ENCODE results near the gene UCN2. TPM values are rescaled to one million over a fixed set of nuclear protein-coding genes. Genes with fewer than 3 reads are reported as not detected.

Gene UCN2
- total RNA-seq, 1 donor from 2014 or later, result not detected

- DNase-seq (ENCODE audit: low spot score), result no peak
These were observed 27.9 kb upstream of the UCN2 start for GRCh38 chr3:48591436-48591835.

- no peak for DNase-seq (ENCODE audit: low spot score)
These were observed 24.6 kb upstream of the UCN2 start for GRCh38 chr3:48588230-48588629.

GRCh38 chr3:48587686-48588085 lies 24.1 kb upstream of the UCN2 start:
- DNase-seq (ENCODE audit: low spot score), result no peak

- DNase-seq (ENCODE audit: low spot score), result no peak
These were observed 21.8 kb upstream of the UCN2 start for GRCh38 chr3:48585411-48585810.

GRCh38 chr3:48584836-48585235 lies 21.3 kb upstream of the UCN2 start:
- no peak for DNase-seq (ENCODE audit: low spot score)

GRCh38 chr3:48581621-48582481 lies 18.3 kb upstream of the UCN2 start:
- DNase-seq (ENCODE audit: low spot score), result no peak

GRCh38 chr3:48576647-48577046 lies 13.1 kb upstream of the UCN2 start:
- no peak for DNase-seq (ENCODE audit: low spot score)

GRCh38 chr3:48575366-48575765 lies 11.8 kb upstream of the UCN2 start:
- no peak for DNase-seq (ENCODE audit: low spot score)

- DNase-seq (ENCODE audit: low spot score), result no peak
These were observed 10.5 kb upstream of the UCN2 start for GRCh38 chr3:48573973-48574585.

- no peak for DNase-seq (ENCODE audit: low spot score)
These were observed 8.9 kb upstream of the UCN2 start for GRCh38 chr3:48572517-48572916.

GRCh38 chr3:48571938-48572337 lies 8.4 kb upstream of the UCN2 start:
- DNase-seq (ENCODE audit: low spot score), result no peak

GRCh38 chr3:48569808-48570450 lies 6.3 kb upstream of the UCN2 start:
- no peak for DNase-seq (ENCODE audit: low spot score)

- no peak for DNase-seq (ENCODE audit: low spot score)
These were observed 5.8 kb upstream of the UCN2 start for GRCh38 chr3:48569400-48569799.

GRCh38 chr3:48568476-48568875 lies 4.9 kb upstream of the UCN2 start:
- no peak for DNase-seq (ENCODE audit: low spot score)

- no peak for DNase-seq (ENCODE audit: low spot score)
These were observed 3.9 kb upstream of the UCN2 start for GRCh38 chr3:48567500-48567899.

GRCh38 chr3:48567090-48567489 lies 3.5 kb upstream of the UCN2 start:
- no peak for DNase-seq (ENCODE audit: low spot score)

GRCh38 chr3:48566401-48566760 lies 2.8 kb upstream of the UCN2 start:
- DNase-seq (ENCODE audit: low spot score), result no peak

GRCh38 chr3:48565591-48566400 lies 2.2 kb upstream of the UCN2 start:
- DNase-seq (ENCODE audit: low spot score), result no peak

- no peak for DNase-seq (ENCODE audit: low spot score)
These were observed 1.6 kb upstream of the UCN2 start for GRCh38 chr3:48565186-48565585.

GRCh38 chr3:48564667-48565066 lies 1.1 kb upstream of the UCN2 start:
- no peak for DNase-seq (ENCODE audit: low spot score)

GRCh38 chr3:48564022-48564421 lies 441 bp upstream of the UCN2 start:
- DNase-seq (ENCODE audit: low spot score), result peak; percentile 54

Measured in mucosa of gallbladder (tissue), 1 donor.